ENCODE results near the gene TMEM164.

TMEM164 gene

GRCh38 chrX:110182865-110183264, 180.0 kb downstream of the TMEM164 start:
- Histone ChIP-seq H3K9ac (no peak overlapping the region), H3K4me2 (no peak overlapping the region), H3K27me3 (ENCODE audit: insufficient read depth, low read depth) (no peaks in the 10 kb centered on the region), H4K20me1 (ENCODE audit: insufficient read depth) (no peaks in the 10 kb centered on the region), H2AFZ (ENCODE audit: low read depth) (no peak overlapping the region), H3K27ac (no peak overlapping the region), H3K4me1 (ENCODE audit: low read depth, poor library complexity, severe bottlenecking) (no peaks in the 10 kb centered on the region), H3K79me2 (ENCODE audit: insufficient read depth, low read depth) (no peaks in the 10 kb centered on the region), H3K36me3 (ENCODE audit: insufficient read depth) (no peaks in the 10 kb centered on the region), H3K4me3 (IDR thresholded peaks at IDR 0.05; ENCODE audit: insufficient read depth, low read depth, low read length) (no peak overlapping the region)
- TF ChIP-seq CTCF (conservative IDR thresholded peaks at IDR 0.05; ENCODE audit: low read depth, low read length), result no peak

- H3K27ac ChIP-seq, result no peak overlapping the region
- H2AFZ ChIP-seq (ENCODE audit: low read depth), result no peak overlapping the region
- H3K4me2 ChIP-seq, result no peak overlapping the region
- no peaks in the 10 kb centered on the region for H3K79me2 ChIP-seq (ENCODE audit: insufficient read depth, low read depth)
- H3K4me3 ChIP-seq (IDR thresholded peaks at IDR 0.05; ENCODE audit: insufficient read depth, low read depth, low read length), result no peak overlapping the region
- no peaks in the 10 kb centered on the region for H3K4me1 ChIP-seq (ENCODE audit: low read depth, poor library complexity, severe bottlenecking)
- no peak for TF ChIP-seq CTCF (conservative IDR thresholded peaks at IDR 0.05; ENCODE audit: low read depth, low read length)
- H4K20me1 ChIP-seq (ENCODE audit: insufficient read depth), result no peaks in the 10 kb centered on the region
- no peaks in the 10 kb centered on the region for H3K36me3 ChIP-seq (ENCODE audit: insufficient read depth)
- no peaks in the 10 kb centered on the region for H3K27me3 ChIP-seq (ENCODE audit: insufficient read depth, low read depth)
- no peak overlapping the region for H3K9ac ChIP-seq
Observed at GRCh38 chrX:110183314-110183713, 180.4 kb downstream of the TMEM164 start.

GRCh38 chrX:110188701-110189558, 186.0 kb downstream of the TMEM164 start:
- no peak for TF ChIP-seq CTCF (conservative IDR thresholded peaks at IDR 0.05; ENCODE audit: low read depth, low read length)
- Histone ChIP-seq H3K27ac (no peak overlapping the region), H3K4me3 (IDR thresholded peaks at IDR 0.05; ENCODE audit: insufficient read depth, low read depth, low read length) (no peak overlapping the region), H3K36me3 (ENCODE audit: insufficient read depth) (no peaks in the 10 kb centered on the region), H3K4me2 (no peak overlapping the region), H3K9ac (no peak overlapping the region), H3K4me1 (ENCODE audit: low read depth, poor library complexity, severe bottlenecking) (no peaks in the 10 kb centered on the region), H3K27me3 (ENCODE audit: insufficient read depth, low read depth) (no peaks in the 10 kb centered on the region), H2AFZ (ENCODE audit: low read depth) (no peak overlapping the region), H4K20me1 (ENCODE audit: insufficient read depth) (no peaks in the 10 kb centered on the region), H3K79me2 (ENCODE audit: insufficient read depth, low read depth) (no peaks in the 10 kb centered on the region)

- Histone ChIP-seq H3K4me1 (ENCODE audit: low read depth, poor library complexity, severe bottlenecking) (no peaks in the 10 kb centered on the region), H3K4me2 (no peak overlapping the region), H3K4me3 (IDR thresholded peaks at IDR 0.05; ENCODE audit: insufficient read depth, low read depth, low read length) (no peak overlapping the region), H2AFZ (ENCODE audit: low read depth) (no peak overlapping the region), H3K36me3 (ENCODE audit: insufficient read depth) (no peaks in the 10 kb centered on the region), H4K20me1 (ENCODE audit: insufficient read depth) (no peaks in the 10 kb centered on the region), H3K9ac (no peak overlapping the region), H3K79me2 (ENCODE audit: insufficient read depth, low read depth) (no peaks in the 10 kb centered on the region), H3K27ac (no peak overlapping the region), H3K27me3 (ENCODE audit: insufficient read depth, low read depth) (no peaks in the 10 kb centered on the region)
- TF ChIP-seq CTCF (conservative IDR thresholded peaks at IDR 0.05; ENCODE audit: low read depth, low read length), result no peak
Observed at GRCh38 chrX:110192516-110192915, 189.6 kb downstream of the TMEM164 start.

All from KMS-11 (cell line).